B cell (primary cell): ENCODE measurements around the gene TIMP2. TPM values are rescaled to one million over a fixed set of nuclear protein-coding genes. Genes with fewer than 3 reads are reported as not detected.

Experiments used
- ATAC-seq: fragments of 200-7000 bp; cut with Tn5 transposase; one replicate; pipeline ENCODE4 v1.10.0; 2021; ENCODE audit warnings: low read depth, mild to moderate bottlenecking, moderate number of reproducible peaks, moderate library complexity
- CTCF ChIA-PET: fragments of 350-600 bp; sonication (Branson Sonifier 250); formaldehyde crosslinking; loops from one replicate; lab custom pipeline; 2021; ENCODE audit warnings: antibody characterized with exemption, inconsistent platforms; lab: Charles Lee
- POLR2A ChIA-PET: fragments of 350-600 bp; sonication (Branson Sonifier 250); formaldehyde crosslinking; loops from one replicate; lab custom pipeline; 2021; ENCODE audit warnings: antibody characterized with exemption; lab: Charles Lee
- DNase-seq: peaks from one replicate; pipeline ENCODE4 v3.0.0; 2013
- H2AFZ ChIP-seq: 2 replicates; pipeline ENCODE4 v1.6.1; 2012; ENCODE audit warnings: mild to moderate bottlenecking, low read depth, low read length; ENCODE audit not compliant: insufficient read depth, poor library complexity, severe bottlenecking
- H3K27ac ChIP-seq, 2 donors: 1 replicate in 1 of 2; 2 replicates in 1 of 2; pipeline ENCODE4 v1.5.1; 2012 to 2013; ENCODE audit warnings: low read length in 2 of 2, mild to moderate bottlenecking in 2 of 2, moderate library complexity in 1 of 2
- H3K27me3 ChIP-seq, 4 experiments: fragments of 200-600 bp in 1 of 4; sonication (generic) in 1 of 4; replicated peaks in 1 of 4; 1 replicate in 2 of 4; 2 replicates in 2 of 4; pipeline versions ENCODE4 v1.6.1 to v1.7.0; 2013 to 2016; ENCODE audit warnings: low read length in 3 of 4, mild to moderate bottlenecking in 2 of 4, mixed read lengths in 1 of 4, moderate library complexity in 1 of 4; ENCODE audit not compliant: insufficient read depth in 4 of 4, control insufficient read depth in 3 of 4; ENCODE audit errors: control extremely low read depth in 1 of 4
- H3K36me3 ChIP-seq, 2 experiments: replicated peaks in 1 of 2; 1 replicate in 1 of 2; 2 replicates in 1 of 2; pipeline versions ENCODE4 v1.6.1 to v1.7.1; 2013; ENCODE audit warnings: low read length in 1 of 2; ENCODE audit not compliant: insufficient read depth in 2 of 2, control insufficient read depth in 1 of 2; ENCODE audit errors: control extremely low read depth in 1 of 2, extremely low read depth in 1 of 2
- H3K4me1 ChIP-seq, 2 donors: fragments of 200-600 bp in 1 of 2; sonication (generic) in 1 of 2; 1 replicate in 1 of 2; 2 replicates in 1 of 2; pipeline versions ENCODE4 v1.5.1 to v1.6.1; 2013 to 2017; ENCODE audit warnings: low read length in 2 of 2; ENCODE audit not compliant: control insufficient read depth in 2 of 2, insufficient read depth in 2 of 2
- H3K4me2 ChIP-seq: replicated peaks from 2 replicates; pipeline ENCODE3; 2012; ENCODE audit warnings: mild to moderate bottlenecking, low read depth, low read length; ENCODE audit not compliant: poor library complexity, severe bottlenecking
- H3K4me3 ChIP-seq, 5 experiments: fragments of 200-600 bp in 1 of 5; sonication (generic) in 1 of 5; 1 replicate in 3 of 5; 2 replicates in 2 of 5; pipeline versions ENCODE4 v1.5.1 to v1.7.0; 2011 to 2016; ENCODE audit warnings: low read length in 4 of 5, mild to moderate bottlenecking in 4 of 5, low read depth in 2 of 5, control low read depth in 1 of 5, moderate library complexity in 1 of 5; ENCODE audit not compliant: insufficient read depth in 1 of 5; ENCODE audit errors: control extremely low read depth in 1 of 5, extremely low read depth in 1 of 5
- H3K79me2 ChIP-seq: fragments of 200-600 bp; sonication (generic); one replicate; pipeline ENCODE4 v1.6.0; 2016; ENCODE audit warnings: low read length; ENCODE audit not compliant: control insufficient read depth, insufficient read depth
- H3K9ac ChIP-seq: fragments of 200-600 bp; sonication (generic); 2 replicates; pipeline ENCODE4 v1.6.1; 2017; ENCODE audit warnings: mild to moderate bottlenecking, low read length, moderate library complexity
- H3K9me3 ChIP-seq, 3 donors: one replicate each; pipeline versions ENCODE4 v1.6.1 to v1.7.1; 2013; ENCODE audit warnings: low read length in 2 of 3; ENCODE audit not compliant: control insufficient read depth in 2 of 3, insufficient read depth in 1 of 3; ENCODE audit errors: control extremely low read depth in 1 of 3
- H4K20me1 ChIP-seq: 2 replicates; pipeline ENCODE4 v1.6.0; 2012; ENCODE audit warnings: mild to moderate bottlenecking, low read length; ENCODE audit not compliant: insufficient read depth, control insufficient read depth, poor library complexity, severe bottlenecking
- H3K27ac Mint-ChIP-seq: one replicate; pipeline ENCODE4 v1.8.0; 2021; ENCODE audit warnings: mixed read lengths
- H3K27me3 Mint-ChIP-seq: one replicate; pipeline ENCODE4 v1.8.0; 2021; ENCODE audit warnings: mixed read lengths
- H3K4me1 Mint-ChIP-seq: one replicate; pipeline ENCODE4 v1.8.0; 2021; ENCODE audit warnings: mixed read lengths
- H3K4me3 Mint-ChIP-seq: one replicate; pipeline ENCODE4 v1.8.0; 2021; ENCODE audit warnings: mixed read lengths
- H3K9me3 Mint-ChIP-seq: one replicate; pipeline ENCODE4 v1.8.0; 2022; ENCODE audit warnings: mixed read lengths; ENCODE audit not compliant: insufficient read depth
- EZH2 ChIP-seq: IDR thresholded peaks from 2 replicates; pipeline ENCODE4 v1.6.1; 2012; ENCODE audit warnings: borderline replicate concordance, low read depth, mild to moderate bottlenecking, moderate library complexity, low read length; ENCODE audit not compliant: insufficient read depth, poor library complexity, severe bottlenecking
- WGBS: methylation state at CpG from one replicate; pipeline ENCODE4 v1.1.5; 2013; ENCODE audit warnings: missing lambda C conversion rate; ENCODE audit not compliant: insufficient coverage; 5-methylcytosine and 5-hydroxymethylcytosine counted together
- intact Hi-C: fragments of 100-400 bp; cut with micrococcal nuclease; formaldehyde crosslinking; loops from one replicate; pipeline ENCODE4 v1.10.0; 2022
- polyA plus RNA-seq: library from polyadenylated mRNA; depleted of rRNA; stranded (reverse); fragments of >200 nt; gene quantifications from 2 replicates; pipeline ENCODE4 v1.2.3, GENCODE V29; 2012
- total RNA-seq, 2 donors: library from RNA; stranded (reverse); fragments of 120-200 nt in 1 of 2; gene quantifications; 1 replicate in 1 of 2; 2 replicates in 1 of 2; pipeline versions ENCODE4 v1.2.3 to v1.2.4, GENCODE V29; 2013 to 2022
- TF ChIP-seq, protein P1 (sequence below): fragments of 200-600 bp; IDR thresholded peaks from one replicate; pipeline ENCODE4 v1.8.0; 2022; ENCODE audit warnings: antibody characterized with exemption, mild to moderate bottlenecking

Gene TIMP2
- total and polyA plus RNA-seq, 2 donors (not counting 1 experiment from before 2014, with no cell fraction given), result 4.8 to 10.0 TPM

DNA sequence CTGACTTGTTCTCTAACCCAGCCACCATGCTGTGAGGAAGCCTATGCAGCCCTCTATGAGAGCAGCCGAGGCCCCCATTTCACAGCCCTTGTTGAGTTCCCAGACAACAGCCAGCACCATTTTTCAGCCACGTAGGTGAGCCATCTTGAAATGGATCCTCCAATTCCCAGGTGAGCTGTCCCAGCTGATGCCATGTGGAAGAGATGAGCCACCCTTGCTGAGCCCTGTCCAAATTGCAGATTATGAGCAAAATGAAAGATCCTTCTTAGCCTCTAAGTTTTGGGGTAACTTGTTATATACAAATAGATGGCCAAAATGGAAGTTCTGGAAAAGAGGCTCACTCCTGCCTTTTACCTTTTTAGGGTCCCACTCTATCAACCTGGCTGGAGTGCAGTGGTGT is 25.7 kb upstream of the TIMP2 start:
- Histone ChIP-seq H3K9ac (no peak overlapping the region), H3K9me3 (peaks cover 0 to 30% (median 17%) of the 10 kb centered on the region in 3 donors), H4K20me1 (no peaks in the 10 kb centered on the region), H3K4me2 (no peak overlapping the region), H3K79me2 (no peaks in the 10 kb centered on the region), H3K36me3 (no peaks in the 10 kb centered on the region), H3K27ac (no peak overlapping the region), H3K4me1 (peaks cover 0 to 11% of the 10 kb centered on the region in 2 donors), H2AFZ (no peak overlapping the region), H3K27me3 (peaks cover 0 to 13% (median 1%) of the 10 kb centered on the region in 4 experiments), H3K4me3 (no peak overlapping the region)
- H3K4me1 Mint-ChIP-seq, result peaks cover 12% of the 10 kb centered on the region
- ChIA-PET CTCF (interaction anchor here (1.0 kb wide), 1 partner anchor 13 kb away, joined by 3 read pairs; no protein-coding TSS in a partner anchor), POLR2A (interaction anchor here (1.4 kb wide), 1 partner anchor 9 kb away, joined by 7 read pairs; no protein-coding TSS in a partner anchor)
- no peak overlapping the region for H3K4me3 Mint-ChIP-seq
- H3K9me3 Mint-ChIP-seq, result peaks cover 1% of the 10 kb centered on the region
- TF ChIP-seq, protein P1, sequence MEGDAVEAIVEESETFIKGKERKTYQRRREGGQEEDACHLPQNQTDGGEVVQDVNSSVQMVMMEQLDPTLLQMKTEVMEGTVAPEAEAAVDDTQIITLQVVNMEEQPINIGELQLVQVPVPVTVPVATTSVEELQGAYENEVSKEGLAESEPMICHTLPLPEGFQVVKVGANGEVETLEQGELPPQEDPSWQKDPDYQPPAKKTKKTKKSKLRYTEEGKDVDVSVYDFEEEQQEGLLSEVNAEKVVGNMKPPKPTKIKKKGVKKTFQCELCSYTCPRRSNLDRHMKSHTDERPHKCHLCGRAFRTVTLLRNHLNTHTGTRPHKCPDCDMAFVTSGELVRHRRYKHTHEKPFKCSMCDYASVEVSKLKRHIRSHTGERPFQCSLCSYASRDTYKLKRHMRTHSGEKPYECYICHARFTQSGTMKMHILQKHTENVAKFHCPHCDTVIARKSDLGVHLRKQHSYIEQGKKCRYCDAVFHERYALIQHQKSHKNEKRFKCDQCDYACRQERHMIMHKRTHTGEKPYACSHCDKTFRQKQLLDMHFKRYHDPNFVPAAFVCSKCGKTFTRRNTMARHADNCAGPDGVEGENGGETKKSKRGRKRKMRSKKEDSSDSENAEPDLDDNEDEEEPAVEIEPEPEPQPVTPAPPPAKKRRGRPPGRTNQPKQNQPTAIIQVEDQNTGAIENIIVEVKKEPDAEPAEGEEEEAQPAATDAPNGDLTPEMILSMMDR, result no peak
- TF ChIP-seq EZH2, result no peak
- no peak for ATAC-seq
- no CpG with 5 or more reads among the region's 2 CpGs for WGBS
- H3K27ac Mint-ChIP-seq, result no peak overlapping the region
- DNase-seq, result no peak
- H3K27me3 Mint-ChIP-seq, result peaks cover 13% of the 10 kb centered on the region
- intact Hi-C loops, result no loop called here
